SK-N-MC (cell line): ENCODE results near the gene GDPD5.

Source experiments
- EZH2 ChIP-seq: fragments of 200-600 bp; sonication (generic); IDR thresholded peaks from one replicate; pipeline ENCODE4 v1.6.1; 2017; ENCODE audit warnings: antibody characterized with exemption
- POLR2AphosphoS5 ChIP-seq: IDR thresholded peaks from 2 replicates; pipeline ENCODE4 v1.6.1; 2012; ENCODE audit warnings: mild to moderate bottlenecking, low read depth, low read length, borderline replicate concordance

- no peak for TF ChIP-seq EZH2
- no peak for TF ChIP-seq POLR2AphosphoS5
Observed at GRCh38 chr11:75547617-75548058, 21.9 kb upstream of the GDPD5 start.
